ENCODE measurements around the gene CYP2A6. TPM values are rescaled to one million over a fixed set of nuclear protein-coding genes. Genes with fewer than 3 reads are reported as not detected.

Gene CYP2A6
- total RNA-seq, 1 experiment from 2014 or later, result not detected

DNA sequence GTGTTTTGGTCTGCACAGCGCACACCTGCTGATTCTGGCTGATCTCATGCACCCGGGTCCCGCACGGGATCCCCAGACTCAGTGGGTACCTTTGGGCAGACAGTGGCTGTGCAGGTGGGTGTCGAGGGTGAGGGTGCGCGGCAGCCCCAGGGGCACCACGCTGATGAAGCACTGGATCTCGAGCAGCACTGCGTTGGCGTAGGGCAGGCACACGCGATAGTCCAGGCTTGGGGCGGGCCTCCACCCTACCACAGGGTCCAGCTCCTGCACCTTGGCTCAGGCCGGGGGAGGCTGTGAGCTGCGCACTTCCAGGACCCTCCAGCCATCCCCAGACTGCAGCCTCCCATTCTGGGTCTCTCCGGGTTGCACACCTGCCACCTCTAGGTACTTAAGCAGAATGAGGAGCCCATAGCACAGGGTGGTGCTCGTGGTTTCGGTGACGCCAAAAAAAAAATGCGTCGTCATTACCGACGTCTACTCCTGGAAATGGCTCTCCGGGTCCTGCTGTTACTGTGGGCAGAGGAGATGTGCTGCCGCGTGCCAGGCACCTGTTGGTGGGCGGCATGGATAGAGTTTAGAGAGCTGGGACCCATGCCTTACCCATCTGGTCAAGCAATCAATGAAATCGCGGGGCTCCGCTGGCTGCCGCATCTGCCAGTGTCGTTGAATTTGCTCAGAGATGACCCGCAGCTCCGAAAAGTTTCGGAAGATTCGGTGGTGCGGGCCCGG, 40.7 kb downstream of the CYP2A6 start:
- Histone ChIP-seq H3K27me3 (replicated peaks; ENCODE audit: control insufficient read depth, insufficient read depth, low read length) (no peaks in the 10 kb centered on the region), H3K4me3 (ENCODE audit: low read depth, low read length) (peak overlapping the region; percentile 33; the same call in 1 of the 2 replicates), H3K36me3 (ENCODE audit: control insufficient read depth, insufficient read depth, low read length) (peaks cover 17% of the 10 kb centered on the region), H3K4me1 (peaks cover 17% of the 10 kb centered on the region), H3K9me3 (no peaks in the 10 kb centered on the region)
- H3K9me3 Mint-ChIP-seq (ENCODE audit: unreplicated experiment), result no peaks in the 10 kb centered on the region
- DNase-seq, result no peak
- TF ChIP-seq, protein P1, sequence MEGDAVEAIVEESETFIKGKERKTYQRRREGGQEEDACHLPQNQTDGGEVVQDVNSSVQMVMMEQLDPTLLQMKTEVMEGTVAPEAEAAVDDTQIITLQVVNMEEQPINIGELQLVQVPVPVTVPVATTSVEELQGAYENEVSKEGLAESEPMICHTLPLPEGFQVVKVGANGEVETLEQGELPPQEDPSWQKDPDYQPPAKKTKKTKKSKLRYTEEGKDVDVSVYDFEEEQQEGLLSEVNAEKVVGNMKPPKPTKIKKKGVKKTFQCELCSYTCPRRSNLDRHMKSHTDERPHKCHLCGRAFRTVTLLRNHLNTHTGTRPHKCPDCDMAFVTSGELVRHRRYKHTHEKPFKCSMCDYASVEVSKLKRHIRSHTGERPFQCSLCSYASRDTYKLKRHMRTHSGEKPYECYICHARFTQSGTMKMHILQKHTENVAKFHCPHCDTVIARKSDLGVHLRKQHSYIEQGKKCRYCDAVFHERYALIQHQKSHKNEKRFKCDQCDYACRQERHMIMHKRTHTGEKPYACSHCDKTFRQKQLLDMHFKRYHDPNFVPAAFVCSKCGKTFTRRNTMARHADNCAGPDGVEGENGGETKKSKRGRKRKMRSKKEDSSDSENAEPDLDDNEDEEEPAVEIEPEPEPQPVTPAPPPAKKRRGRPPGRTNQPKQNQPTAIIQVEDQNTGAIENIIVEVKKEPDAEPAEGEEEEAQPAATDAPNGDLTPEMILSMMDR (IDR thresholded peaks at IDR 0.05; ENCODE audit: insufficient read depth in 1 of 2, low read depth in 1 of 2, low read length in 1 of 2, severe bottlenecking in 1 of 2, unreplicated experiment in 1 of 2), result no peak
- H3K4me3 Mint-ChIP-seq (ENCODE audit: unreplicated experiment), result peak overlapping the region; percentile 87
- no peaks in the 10 kb centered on the region for H3K27me3 Mint-ChIP-seq (ENCODE audit: insufficient read depth, unreplicated experiment)
- ChIA-PET POLR2A (interaction anchor here (0.7 kb wide), 1 partner anchor 531 kb away, joined by 3 read pairs; no protein-coding TSS in a partner anchor), CTCF (interaction anchor here (0.6 kb wide), 1 partner anchor 36 kb away, joined by 5 read pairs; no protein-coding TSS in a partner anchor)
- intact Hi-C loops (cut with micrococcal nuclease; ENCODE audit: unreplicated experiment), result loop anchor here (5.0 kb wide), 1 partner anchor 98 kb away; no protein-coding TSS in a partner anchor
- H3K36me3 Mint-ChIP-seq (ENCODE audit: insufficient read depth, unreplicated experiment), result peaks cover 86% of the 10 kb centered on the region
- H3K27ac Mint-ChIP-seq (ENCODE audit: unreplicated experiment), result peak overlapping the region; percentile 98
- no TSS peak for BruUV-seq (replicated peaks)
- peaks cover 42% of the 10 kb centered on the region for H3K4me1 Mint-ChIP-seq (ENCODE audit: low read depth, unreplicated experiment)

DNA sequence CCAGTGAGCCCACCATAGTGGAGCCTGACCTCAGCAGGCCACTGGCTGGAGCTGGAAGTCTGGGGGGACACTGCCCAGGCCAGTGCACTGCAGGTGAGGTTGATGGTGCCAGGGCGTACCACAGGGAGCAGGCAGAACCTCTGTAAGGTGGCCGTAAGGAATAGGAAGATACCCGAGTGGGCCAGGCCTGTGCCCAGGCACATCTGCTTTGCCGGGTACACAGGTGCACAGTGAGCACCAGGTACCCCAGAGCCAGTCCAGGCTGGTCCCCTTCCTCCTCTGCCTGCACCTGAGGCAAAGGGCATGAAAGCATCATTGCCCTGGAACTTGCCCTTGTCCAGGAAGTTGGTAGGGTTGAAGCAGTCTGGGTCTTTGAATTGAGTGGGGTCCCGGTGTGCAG, 41.8 kb downstream of the CYP2A6 start:
- peak overlapping the region; percentile 39 for H3K4me3 Mint-ChIP-seq (ENCODE audit: unreplicated experiment)
- peaks cover 97% of the 10 kb centered on the region for H3K36me3 Mint-ChIP-seq (ENCODE audit: insufficient read depth, unreplicated experiment)
- no peaks in the 10 kb centered on the region for H3K9me3 Mint-ChIP-seq (ENCODE audit: unreplicated experiment)
- H3K27ac Mint-ChIP-seq (ENCODE audit: unreplicated experiment), result peak overlapping the region; percentile 36
- TF ChIP-seq, protein P1 (IDR thresholded peaks at IDR 0.05; ENCODE audit: insufficient read depth in 1 of 2, low read depth in 1 of 2, low read length in 1 of 2, severe bottlenecking in 1 of 2, unreplicated experiment in 1 of 2), result no peak
- H3K27me3 Mint-ChIP-seq (ENCODE audit: insufficient read depth, unreplicated experiment), result no peaks in the 10 kb centered on the region
- Histone ChIP-seq H3K9me3 (no peaks in the 10 kb centered on the region), H3K27me3 (replicated peaks; ENCODE audit: control insufficient read depth, insufficient read depth, low read length) (no peaks in the 10 kb centered on the region), H3K4me1 (peaks cover 17% of the 10 kb centered on the region), H3K4me3 (ENCODE audit: low read depth, low read length) (no peak overlapping the region), H3K36me3 (ENCODE audit: control insufficient read depth, insufficient read depth, low read length) (peaks cover 17% of the 10 kb centered on the region)
- CTCF ChIA-PET, result interaction anchor here (0.8 to 2.1 kb wide), 2 partner anchors 30 to 144 kb away, joined by 3 to 7 read pairs; no protein-coding TSS in a partner anchor
- POLR2A ChIA-PET, result interaction anchor here (0.5 to 0.8 kb wide), 2 partner anchors 10 to 31 kb away, joined by 3 to 6 read pairs; partner anchors contain the start of gene EGLN2
- peaks cover 48% of the 10 kb centered on the region for H3K4me1 Mint-ChIP-seq (ENCODE audit: low read depth, unreplicated experiment)
- intact Hi-C loops (cut with micrococcal nuclease; ENCODE audit: unreplicated experiment), result loop anchor here (5.0 kb wide), 1 partner anchor 99 kb away; no protein-coding TSS in a partner anchor
- no peak for DNase-seq
- BruUV-seq (replicated peaks), result no TSS peak

DNA sequence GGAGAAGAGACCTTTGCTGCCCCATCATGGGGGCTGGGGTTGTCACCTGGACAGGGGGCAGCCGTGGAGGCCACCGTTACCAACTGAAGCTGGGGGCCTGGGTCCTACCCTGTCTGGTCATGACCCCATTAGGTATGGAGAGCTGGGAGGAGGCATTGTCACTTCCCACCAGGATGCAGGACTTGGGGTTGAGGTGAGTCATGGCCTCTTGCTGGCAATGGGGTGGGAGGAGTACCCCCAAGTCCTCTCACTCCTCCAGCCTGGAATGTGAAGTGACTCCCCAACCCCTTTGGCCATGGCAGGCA, 42.3 kb downstream of the CYP2A6 start:
- intact Hi-C loops (cut with micrococcal nuclease; ENCODE audit: unreplicated experiment), result loop anchor here (5.0 kb wide), 1 partner anchor 99 kb away; no protein-coding TSS in a partner anchor
- BruUV-seq (replicated peaks), result no TSS peak
- H3K27me3 ChIP-seq (replicated peaks; ENCODE audit: control insufficient read depth, insufficient read depth, low read length), result no peaks in the 10 kb centered on the region
- peaks cover 99% of the 10 kb centered on the region for H3K36me3 Mint-ChIP-seq (ENCODE audit: insufficient read depth, unreplicated experiment)
- no peaks in the 10 kb centered on the region for H3K27me3 Mint-ChIP-seq (ENCODE audit: insufficient read depth, unreplicated experiment)
- no peak overlapping the region for H3K4me3 ChIP-seq (ENCODE audit: low read depth, low read length)
- H3K4me3 Mint-ChIP-seq (ENCODE audit: unreplicated experiment), result no peak overlapping the region
- ChIA-PET CTCF (interaction anchor here (0.8 to 2.1 kb wide), 4 partner anchors 10 to 143 kb away, joined by 3 to 7 read pairs (median 5); partner anchors contain the start of gene EGLN2), POLR2A (interaction anchor here (0.5 to 0.8 kb wide), 2 partner anchors 9 to 31 kb away, joined by 3 to 6 read pairs; partner anchors contain the start of gene EGLN2)
- peaks cover 17% of the 10 kb centered on the region for H3K4me1 ChIP-seq
- H3K36me3 ChIP-seq (ENCODE audit: control insufficient read depth, insufficient read depth, low read length), result peaks cover 17% of the 10 kb centered on the region
- peaks cover 46% of the 10 kb centered on the region for H3K4me1 Mint-ChIP-seq (ENCODE audit: low read depth, unreplicated experiment)
- TF ChIP-seq, protein P1 (IDR thresholded peaks at IDR 0.05; ENCODE audit: insufficient read depth in 1 of 2, low read depth in 1 of 2, low read length in 1 of 2, severe bottlenecking in 1 of 2, unreplicated experiment in 1 of 2), result no peak
- no peaks in the 10 kb centered on the region for H3K9me3 ChIP-seq
- no peaks in the 10 kb centered on the region for H3K9me3 Mint-ChIP-seq (ENCODE audit: unreplicated experiment)
- peak overlapping the region; percentile 36 for H3K27ac Mint-ChIP-seq (ENCODE audit: unreplicated experiment)
- DNase-seq, result no peak
